HCT116 (cell line): ENCODE measurements around the gene SAPCD2.

Experiments used
- CTCF ChIP-seq, 3 experiments: fragments of 200-600 bp in 1 of 3; sonication (generic) in 1 of 3; IDR thresholded peaks in 2 of 3; conservative IDR thresholded peaks in 1 of 3; 2 replicates each; pipeline ENCODE4 v1.5.1; 2012 to 2017; ENCODE audit warnings: low read depth in 2 of 3, low read length in 2 of 3, antibody characterized with exemption in 1 of 3, borderline replicate concordance in 1 of 3, control low read depth in 1 of 3, mild to moderate bottlenecking in 1 of 3, mixed read lengths in 1 of 3, mixed run types in 1 of 3, moderate library complexity in 1 of 3; ENCODE audit not compliant: insufficient read depth in 1 of 3
- EZH2phosphoT487 ChIP-seq: fragments of 200-600 bp; IDR thresholded peaks from 2 replicates; pipeline ENCODE4 v1.6.1; 2018; ENCODE audit warnings: antibody characterized with exemption, borderline replicate concordance
- FOSL1 ChIP-seq: IDR thresholded peaks from 2 replicates; pipeline ENCODE4 v1.6.1; 2012; ENCODE audit warnings: low read depth
- JUND ChIP-seq: IDR thresholded peaks from 2 replicates; pipeline ENCODE4 v1.6.1; 2012
- POLR2A ChIP-seq: IDR thresholded peaks from 2 replicates; pipeline ENCODE4 v1.7.0; 2011; ENCODE audit warnings: borderline replicate concordance; ENCODE audit not compliant: insufficient read depth, insufficient read length; ENCODE audit errors: extremely low read depth
- POLR2AphosphoS5 ChIP-seq: IDR thresholded peaks from 2 replicates; pipeline ENCODE4 v1.6.1; 2011; ENCODE audit warnings: mild to moderate bottlenecking, low read depth, low read length, moderate library complexity
- RAD21 ChIP-seq: IDR thresholded peaks from 2 replicates; pipeline ENCODE4 v1.6.1; 2012; ENCODE audit warnings: low read depth, mild to moderate bottlenecking
- SIN3A ChIP-seq: IDR thresholded peaks from 2 replicates; pipeline ENCODE4 v1.6.1; 2012; ENCODE audit warnings: low read depth
- SP1 ChIP-seq: IDR thresholded peaks from 2 replicates; pipeline ENCODE4 v1.6.1; 2012; ENCODE audit warnings: low read depth
- TF ChIP-seq, protein P1 (sequence below): IDR thresholded peaks from 2 replicates; pipeline ENCODE4 v1.6.1; 2012; ENCODE audit warnings: low read depth

- no peak for TF ChIP-seq CTCF (IDR thresholded peaks at IDR 0.05 in 2 of 3, conservative IDR thresholded peaks at IDR 0.05 in 1 of 3; ENCODE audit: borderline replicate concordance in 1 of 3, insufficient read depth in 1 of 3, low read depth in 2 of 3, low read length in 2 of 3)
- no peak for TF ChIP-seq EZH2phosphoT487
- TF ChIP-seq JUND: no peak
- TF ChIP-seq RAD21: no peak
- TF ChIP-seq POLR2A: no peak
- no peak for TF ChIP-seq SP1
- TF ChIP-seq POLR2AphosphoS5: no peak
- TF ChIP-seq SIN3A: no peak
- TF ChIP-seq FOSL1: no peak
- TF ChIP-seq, protein P1, sequence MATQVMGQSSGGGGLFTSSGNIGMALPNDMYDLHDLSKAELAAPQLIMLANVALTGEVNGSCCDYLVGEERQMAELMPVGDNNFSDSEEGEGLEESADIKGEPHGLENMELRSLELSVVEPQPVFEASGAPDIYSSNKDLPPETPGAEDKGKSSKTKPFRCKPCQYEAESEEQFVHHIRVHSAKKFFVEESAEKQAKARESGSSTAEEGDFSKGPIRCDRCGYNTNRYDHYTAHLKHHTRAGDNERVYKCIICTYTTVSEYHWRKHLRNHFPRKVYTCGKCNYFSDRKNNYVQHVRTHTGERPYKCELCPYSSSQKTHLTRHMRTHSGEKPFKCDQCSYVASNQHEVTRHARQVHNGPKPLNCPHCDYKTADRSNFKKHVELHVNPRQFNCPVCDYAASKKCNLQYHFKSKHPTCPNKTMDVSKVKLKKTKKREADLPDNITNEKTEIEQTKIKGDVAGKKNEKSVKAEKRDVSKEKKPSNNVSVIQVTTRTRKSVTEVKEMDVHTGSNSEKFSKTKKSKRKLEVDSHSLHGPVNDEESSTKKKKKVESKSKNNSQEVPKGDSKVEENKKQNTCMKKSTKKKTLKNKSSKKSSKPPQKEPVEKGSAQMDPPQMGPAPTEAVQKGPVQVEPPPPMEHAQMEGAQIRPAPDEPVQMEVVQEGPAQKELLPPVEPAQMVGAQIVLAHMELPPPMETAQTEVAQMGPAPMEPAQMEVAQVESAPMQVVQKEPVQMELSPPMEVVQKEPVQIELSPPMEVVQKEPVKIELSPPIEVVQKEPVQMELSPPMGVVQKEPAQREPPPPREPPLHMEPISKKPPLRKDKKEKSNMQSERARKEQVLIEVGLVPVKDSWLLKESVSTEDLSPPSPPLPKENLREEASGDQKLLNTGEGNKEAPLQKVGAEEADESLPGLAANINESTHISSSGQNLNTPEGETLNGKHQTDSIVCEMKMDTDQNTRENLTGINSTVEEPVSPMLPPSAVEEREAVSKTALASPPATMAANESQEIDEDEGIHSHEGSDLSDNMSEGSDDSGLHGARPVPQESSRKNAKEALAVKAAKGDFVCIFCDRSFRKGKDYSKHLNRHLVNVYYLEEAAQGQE: no peak
Measured at GRCh38 chr9:137103206-137103999, 33.0 kb upstream of the SAPCD2 start.
